Nephron (organoid): ENCODE data around the gene VWA3B.
"Not testable (repeated sequence)": the region's sequence is repeated elsewhere in the genome, so short reads cannot be mapped to it uniquely, and the experiment has no call there.

Experiments used
- H3K27ac Mint-ChIP-seq, 3 experiments: 2 replicates each; pipeline ENCODE4 v1.8.0; 2020; ENCODE audit warnings: mixed read lengths in 3 of 3, mild to moderate bottlenecking in 2 of 3, moderate library complexity in 1 of 3
- H3K27me3 Mint-ChIP-seq: 2 replicates; pipeline ENCODE4 v1.8.0; 2021; ENCODE audit warnings: low read depth, mild to moderate bottlenecking, moderate library complexity, mixed read lengths
- H3K36me3 Mint-ChIP-seq: 2 replicates; pipeline ENCODE4 v1.8.0; 2020; ENCODE audit warnings: low read depth, mixed read lengths
- H3K4me1 Mint-ChIP-seq: 2 replicates; pipeline ENCODE4 v1.8.0; 2020; ENCODE audit warnings: mixed read lengths
- H3K4me3 Mint-ChIP-seq, 3 experiments: 2 replicates each; pipeline ENCODE4 v1.8.0; 2020; ENCODE audit warnings: mild to moderate bottlenecking in 3 of 3, mixed read lengths in 3 of 3, moderate library complexity in 2 of 3
- H3K9me3 Mint-ChIP-seq: 2 replicates; pipeline ENCODE4 v1.8.0; 2020; ENCODE audit warnings: mixed read lengths
- CTCF ChIP-seq, 3 experiments: fragments of 200-600 bp; sonication (generic); IDR thresholded peaks; one replicate each; pipeline ENCODE4 v1.5.0; 2021; ENCODE audit warnings: antibody characterized with exemption in 3 of 3; ENCODE audit not compliant: unreplicated experiment in 3 of 3

VWA3B gene

GRCh38 chr2:98090951-98091350 is 4.0 kb downstream of the VWA3B start:
- peaks cover 6% of the 10 kb centered on the region for H3K4me1 Mint-ChIP-seq
- H3K27me3 Mint-ChIP-seq = peaks cover 34% of the 10 kb centered on the region
- H3K4me3 Mint-ChIP-seq = no peak overlapping the region
- no peak overlapping the region for H3K27ac Mint-ChIP-seq
- H3K9me3 Mint-ChIP-seq = peaks cover 18% of the 10 kb centered on the region
- TF ChIP-seq CTCF (IDR thresholded peaks at IDR 0.05; ENCODE audit: unreplicated experiment in 3 of 3) = no peak
- H3K36me3 Mint-ChIP-seq = no peaks in the 10 kb centered on the region

GRCh38 chr2:98091738-98092137 is 4.8 kb downstream of the VWA3B start:
- TF ChIP-seq CTCF (IDR thresholded peaks at IDR 0.05; ENCODE audit: unreplicated experiment in 3 of 3) = no peak
- Mint-ChIP-seq H3K36me3 (no peaks in the 10 kb centered on the region), H3K9me3 (peaks cover 24% of the 10 kb centered on the region), H3K4me1 (peaks cover under 1% of the 10 kb centered on the region), H3K4me3 (no peak overlapping the region), H3K27me3 (peaks cover 26% of the 10 kb centered on the region), H3K27ac (no peak overlapping the region)

GRCh38 chr2:98093146-98093545 is 6.2 kb downstream of the VWA3B start:
- no peaks in the 10 kb centered on the region for H3K4me1 Mint-ChIP-seq
- peaks cover 34% of the 10 kb centered on the region for H3K9me3 Mint-ChIP-seq
- H3K27me3 Mint-ChIP-seq = peaks cover 16% of the 10 kb centered on the region
- no peak overlapping the region for H3K27ac Mint-ChIP-seq
- H3K36me3 Mint-ChIP-seq = no peaks in the 10 kb centered on the region
- H3K4me3 Mint-ChIP-seq = no peak overlapping the region
- no peak for TF ChIP-seq CTCF (IDR thresholded peaks at IDR 0.05; ENCODE audit: unreplicated experiment in 3 of 3)

GRCh38 chr2:98093611-98094010 is 6.6 kb downstream of the VWA3B start:
- no peaks in the 10 kb centered on the region for H3K4me1 Mint-ChIP-seq
- H3K36me3 Mint-ChIP-seq = no peaks in the 10 kb centered on the region

GRCh38 chr2:98099939-98100743 is 13.2 kb downstream of the VWA3B start:
- Mint-ChIP-seq H3K9me3 (peaks cover 46% of the 10 kb centered on the region), H3K27ac (no peak overlapping the region), H3K4me3 (no peak overlapping the region), H3K4me1 (no peaks in the 10 kb centered on the region), H3K36me3 (no peaks in the 10 kb centered on the region), H3K27me3 (no peaks in the 10 kb centered on the region)
- TF ChIP-seq CTCF (IDR thresholded peaks at IDR 0.05; ENCODE audit: unreplicated experiment in 3 of 3) = no peak

More at GRCh38 chr2:98093611-98094010, 6.6 kb downstream of the VWA3B start:
- Mint-ChIP-seq H3K27ac (no peak overlapping the region), H3K27me3 (peaks cover 12% of the 10 kb centered on the region), H3K4me3 (no peak overlapping the region), H3K9me3 (peaks cover 37% of the 10 kb centered on the region)
- TF ChIP-seq CTCF (IDR thresholded peaks at IDR 0.05; ENCODE audit: unreplicated experiment in 3 of 3) = no peak

- not testable (repeated sequence) for H3K36me3 Mint-ChIP-seq, H3K27me3 Mint-ChIP-seq, H3K4me1 Mint-ChIP-seq, H3K4me3 Mint-ChIP-seq, H3K27ac Mint-ChIP-seq
- H3K9me3 Mint-ChIP-seq = peaks cover 30% of the 10 kb centered on the region
These were observed 15.3 kb downstream of the VWA3B start for GRCh38 chr2:98102315-98102714.
